Activated CD4-positive, CD25-positive, alpha-beta regulatory T cell treated with anti-CD3 and anti-CD28 coated beads, Interleukin-2, amount 50 U/mL, for 24 hours (primary cell): Measurements from ENCODE around the gene DUOXA2.
"Not testable (repeated sequence)": the region's sequence is repeated elsewhere in the genome, so short reads cannot be mapped to it uniquely, and the experiment has no call there.

Source experiments
- ATAC-seq, 2 donors: fragments of 150-1000 bp; cut with Tn5 transposase; one replicate each; pipeline ENCODE4 v1.10.0; 2021; ENCODE audit warnings: mild to moderate bottlenecking in 1 of 2, moderate library complexity in 1 of 2

DUOXA2 gene

DNA sequence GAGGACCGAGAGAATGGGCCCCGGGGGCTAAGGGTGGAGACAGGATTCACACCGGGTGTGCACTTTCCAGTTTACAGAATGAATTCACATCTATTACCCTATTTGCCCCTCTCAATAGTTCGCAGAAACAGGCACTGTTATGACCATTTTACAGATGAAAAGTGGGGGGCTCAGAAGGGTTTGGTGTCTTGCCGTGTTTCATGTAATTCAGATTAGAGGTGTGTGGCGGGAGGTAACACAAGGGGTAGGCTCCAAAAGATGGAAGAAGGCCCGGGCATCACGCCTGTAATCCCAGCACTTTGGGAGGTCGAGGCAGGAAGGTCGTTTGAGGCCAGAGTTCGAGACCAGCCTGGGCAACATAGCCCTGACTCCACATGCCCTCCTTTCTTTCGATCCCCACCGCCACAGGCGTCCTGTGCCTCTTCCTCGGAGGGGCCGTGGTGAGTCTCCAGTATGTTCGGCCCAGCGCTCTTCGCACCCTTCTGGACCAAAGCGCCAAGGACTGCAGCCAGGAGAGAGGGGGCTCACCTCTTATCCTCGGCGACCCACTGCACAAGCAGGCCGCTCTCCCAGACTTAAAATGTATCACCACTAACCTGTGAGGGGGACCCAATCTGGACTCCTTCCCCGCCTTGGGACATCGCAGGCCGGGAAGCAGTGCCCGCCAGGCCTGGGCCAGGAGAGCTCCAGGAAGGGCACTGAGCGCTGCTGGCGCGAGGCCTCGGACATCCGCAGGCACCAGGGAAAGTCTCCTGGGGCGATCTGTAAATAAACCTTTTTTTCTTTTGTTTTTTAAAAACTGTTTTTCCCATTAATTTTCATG, 3.4 kb downstream of the DUOXA2 start:
- peak in 1 of 2 donors; percentile 4 for ATAC-seq

DNA sequence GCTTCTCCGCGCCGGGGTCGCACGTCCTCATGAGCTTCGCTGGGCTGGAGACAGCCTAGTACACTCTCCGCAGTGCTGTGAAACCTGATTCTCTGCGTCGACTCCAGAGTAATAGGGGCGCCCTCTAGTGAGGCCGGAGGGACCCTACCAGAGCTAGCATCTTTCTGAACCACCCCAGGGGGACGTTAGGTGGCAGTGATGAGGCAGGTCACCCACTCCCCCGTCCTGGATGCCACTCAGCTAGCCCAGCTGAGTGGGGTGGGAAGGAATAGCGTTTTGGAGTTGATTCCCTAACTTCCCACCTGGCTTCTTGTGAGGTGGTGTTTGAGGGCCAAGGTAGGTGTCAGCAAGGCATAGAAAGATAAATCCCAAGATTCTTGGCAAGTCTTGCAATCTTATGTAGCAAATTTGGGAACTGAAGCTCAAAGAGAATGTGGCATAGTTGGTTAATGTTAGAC, 4.0 kb downstream of the DUOXA2 start:
- peak; percentile 97 to 98 for ATAC-seq

DNA sequence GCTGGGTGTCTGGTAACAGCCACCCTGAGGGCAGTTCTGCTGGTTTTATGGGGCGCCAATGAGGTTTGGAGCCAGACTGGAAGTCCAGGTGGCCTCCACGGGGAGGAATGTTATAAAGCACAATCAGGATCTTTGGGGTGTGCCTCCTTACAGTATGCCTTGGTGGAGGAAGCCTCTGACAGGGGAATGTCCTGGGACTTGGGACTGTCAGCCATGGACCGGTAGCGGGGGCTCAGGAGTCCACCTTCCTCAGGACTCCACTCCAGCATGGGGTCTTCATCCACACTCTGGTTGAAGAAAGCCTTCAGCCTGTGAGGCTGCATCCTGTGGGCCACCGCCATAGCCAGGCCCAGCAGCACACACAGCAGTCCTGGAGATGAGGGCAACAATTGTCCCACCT, 4.9 kb downstream of the DUOXA2 start:
- no peak for ATAC-seq

DNA sequence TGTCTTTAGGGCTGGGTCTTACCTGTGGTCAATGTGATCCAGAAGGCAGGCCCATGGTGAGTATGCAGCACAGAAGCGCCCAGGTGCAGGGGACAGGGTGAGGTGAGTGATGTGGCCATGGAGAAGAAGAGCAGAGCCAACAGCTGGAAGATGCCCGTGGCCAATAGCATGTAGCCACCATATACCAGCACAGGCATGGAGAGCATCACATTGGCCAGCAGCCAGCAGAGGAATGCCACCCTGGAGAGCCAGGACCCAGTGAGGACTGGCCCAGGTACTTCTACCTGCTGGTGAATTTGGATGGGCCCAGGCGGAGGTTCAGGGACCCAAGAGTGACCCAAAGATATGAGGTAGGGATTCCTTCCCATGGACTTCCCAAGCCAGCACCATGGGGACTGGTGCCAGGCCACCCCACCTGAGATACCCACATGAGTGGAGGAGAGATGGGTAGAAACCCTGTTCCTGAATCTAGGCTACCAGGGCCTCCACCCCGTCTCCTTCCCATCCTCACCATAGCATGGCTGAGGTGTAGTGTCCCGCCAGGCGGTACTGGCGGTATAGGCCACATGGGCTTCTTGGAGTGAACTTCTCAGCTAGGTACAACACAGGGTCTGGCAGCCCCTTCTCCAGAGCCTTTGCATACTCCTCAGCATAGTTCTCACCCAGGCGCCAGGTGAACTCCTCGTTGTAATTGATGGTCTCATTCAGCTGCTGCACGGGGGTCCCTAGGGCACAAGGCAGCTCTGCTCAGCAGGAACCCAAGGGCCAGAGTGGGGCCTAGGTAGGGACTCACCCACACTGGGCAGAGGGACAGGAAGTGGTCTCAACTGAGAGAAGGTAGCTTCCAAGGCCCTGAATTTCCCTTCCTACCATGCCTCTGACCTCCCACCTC, 6.2 kb downstream of the DUOXA2 start:
- no peak for ATAC-seq

DNA sequence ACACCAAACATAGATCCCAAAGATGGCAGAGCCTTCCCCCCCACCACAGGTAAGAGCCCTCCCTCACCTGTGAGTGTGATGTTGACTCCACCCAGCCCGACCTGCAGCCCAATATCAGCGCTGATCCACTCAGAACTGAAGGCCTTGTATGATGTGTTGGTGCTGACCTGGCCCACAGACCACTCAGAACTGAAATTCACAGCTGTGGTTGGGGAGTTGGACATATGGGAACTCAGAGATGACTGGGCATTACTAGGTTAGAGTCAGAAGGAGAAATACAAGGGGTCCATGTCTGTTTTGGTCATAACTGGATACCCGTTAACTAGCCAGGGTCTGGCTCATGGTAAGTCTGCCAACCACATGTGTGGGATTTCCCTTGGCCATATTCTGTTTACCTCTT, 6.9 kb downstream of the DUOXA2 start:
- no peak for ATAC-seq

DNA sequence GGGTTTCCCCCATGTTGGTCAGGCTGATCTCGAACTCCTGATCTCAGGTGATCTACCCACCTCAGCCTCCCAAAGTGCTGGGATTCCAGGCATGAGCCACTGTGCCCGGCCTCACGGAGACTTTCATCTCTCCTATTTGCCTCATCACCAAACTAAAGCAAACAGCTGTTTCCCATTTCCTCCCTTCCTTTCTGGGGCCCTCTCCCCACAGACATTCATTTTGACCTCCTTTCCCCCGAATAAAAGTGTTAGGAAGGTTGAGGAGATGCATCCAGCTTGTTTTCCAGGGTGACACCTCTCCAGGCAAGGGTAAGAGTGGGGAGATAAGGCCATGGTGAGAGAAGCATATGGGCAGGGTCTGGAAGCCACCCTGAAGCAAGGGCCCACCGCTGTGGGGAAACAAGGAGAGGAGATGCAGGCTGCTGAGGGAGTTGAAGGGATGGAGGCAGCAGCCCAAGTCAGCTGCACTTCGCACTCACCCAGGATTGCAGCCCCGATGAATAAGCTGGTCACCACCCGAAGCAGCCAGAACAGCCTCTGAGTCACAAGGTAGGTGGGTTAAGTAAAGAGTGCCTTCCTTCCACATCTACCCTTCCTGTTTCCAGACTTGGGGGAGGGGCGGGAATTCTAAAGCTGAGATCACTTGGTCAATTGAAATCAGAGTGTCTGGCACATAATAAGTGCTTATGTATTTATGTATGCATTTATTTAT, 7.7 kb downstream of the DUOXA2 start:
- ATAC-seq: no peak

DNA sequence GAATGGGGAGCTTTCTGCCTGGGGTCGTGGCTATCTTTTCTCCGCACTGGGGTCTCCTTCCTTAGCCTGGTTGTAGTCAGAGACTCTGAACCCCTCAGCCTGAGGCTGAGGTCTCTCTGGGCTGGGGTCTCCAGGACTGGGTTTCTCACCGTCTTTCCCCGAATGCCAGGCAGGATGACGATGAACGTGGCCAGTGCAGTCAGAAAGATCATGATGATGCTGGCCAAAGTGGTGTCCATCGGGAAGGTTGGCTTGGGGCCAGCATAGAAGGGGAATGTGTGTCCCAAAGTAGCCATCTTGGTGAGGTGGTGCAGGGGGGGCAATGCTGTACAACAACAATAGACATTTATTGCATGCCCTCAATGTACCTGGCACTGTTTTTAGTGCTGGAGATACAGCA, 8.6 kb downstream of the DUOXA2 start:
- no peak for ATAC-seq

DNA sequence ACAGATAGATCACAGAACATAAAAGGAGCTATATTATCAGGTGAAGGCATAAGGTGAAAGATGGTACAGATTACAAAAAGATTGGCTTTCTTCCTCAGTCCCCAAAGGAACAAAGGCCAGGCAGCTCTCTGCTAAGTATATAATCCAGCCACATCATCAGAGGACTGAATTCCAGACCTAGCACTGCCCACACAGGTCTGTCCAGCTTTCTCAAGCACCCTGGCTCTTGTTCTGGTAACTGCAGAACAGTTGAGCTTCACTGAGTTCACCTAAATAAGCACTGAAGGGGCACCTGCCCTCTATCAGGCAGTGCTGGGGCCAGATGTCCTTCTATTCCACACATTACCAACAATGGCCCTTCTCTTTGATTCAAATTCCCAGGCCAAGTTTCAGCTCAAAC, 9.3 kb downstream of the DUOXA2 start:
- ATAC-seq: no peak

DNA sequence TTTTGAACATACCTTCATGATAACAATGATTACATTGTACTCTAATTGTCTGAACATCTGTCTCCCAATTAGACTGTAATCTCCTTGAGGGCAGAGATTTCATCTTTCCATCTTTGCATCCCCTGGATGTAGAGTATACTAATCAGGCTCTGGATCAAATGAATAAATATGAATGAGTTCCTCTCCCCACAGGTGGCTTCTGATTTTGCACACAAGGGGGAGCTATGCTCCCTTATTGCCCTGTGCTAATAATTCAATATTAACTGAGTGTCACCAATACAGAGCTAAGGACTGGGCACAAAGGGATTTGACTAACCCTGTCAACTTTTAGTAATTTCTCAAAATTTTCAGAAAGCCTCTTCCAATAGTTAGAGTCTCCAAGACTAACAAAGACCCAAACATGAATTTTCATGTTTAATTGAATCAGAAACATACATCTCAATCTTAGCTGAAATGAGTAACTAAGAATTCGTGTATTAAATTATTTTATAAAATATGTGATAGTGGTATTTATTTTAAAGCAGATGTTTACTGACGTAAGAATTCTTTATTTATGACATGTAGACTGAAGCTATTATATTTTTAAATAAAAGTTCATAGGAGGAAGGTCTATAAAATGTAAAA, 12.5 kb downstream of the DUOXA2 start:
- peak; percentile 55 to 65 for ATAC-seq

DNA sequence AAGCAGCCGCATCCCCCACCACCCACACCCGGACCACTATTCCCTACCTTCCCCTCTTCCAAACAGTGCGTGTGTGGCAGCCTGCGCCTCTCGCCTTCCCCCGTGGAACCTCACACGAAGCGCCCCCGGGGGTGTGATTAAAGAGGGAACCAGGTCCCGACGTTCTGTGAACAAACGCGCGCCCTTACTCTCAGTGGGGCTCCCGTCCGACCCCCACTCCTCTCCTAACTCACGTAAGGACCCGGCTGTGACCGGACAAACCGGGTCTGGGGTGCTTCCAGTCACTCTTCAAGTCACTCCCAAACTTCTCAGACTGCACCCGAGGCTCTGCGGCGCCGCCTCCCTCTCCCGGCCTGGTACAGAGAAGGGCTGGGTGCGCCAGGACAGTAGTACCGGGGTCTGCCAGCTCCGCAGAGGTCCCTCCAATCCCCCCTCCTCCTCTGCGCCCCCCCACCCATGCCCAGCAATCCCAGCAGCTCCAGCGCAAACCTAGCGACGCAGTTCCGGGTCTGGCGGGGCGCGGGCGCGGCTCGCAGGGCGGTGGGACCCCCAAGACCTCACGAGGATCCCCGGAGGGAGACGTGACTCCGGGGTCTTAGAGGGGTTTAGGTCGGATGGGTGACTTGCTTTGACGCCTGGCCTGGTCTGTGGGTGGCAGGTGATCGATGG, 15.0 kb downstream of the DUOXA2 start:
- no peak for ATAC-seq

DNA sequence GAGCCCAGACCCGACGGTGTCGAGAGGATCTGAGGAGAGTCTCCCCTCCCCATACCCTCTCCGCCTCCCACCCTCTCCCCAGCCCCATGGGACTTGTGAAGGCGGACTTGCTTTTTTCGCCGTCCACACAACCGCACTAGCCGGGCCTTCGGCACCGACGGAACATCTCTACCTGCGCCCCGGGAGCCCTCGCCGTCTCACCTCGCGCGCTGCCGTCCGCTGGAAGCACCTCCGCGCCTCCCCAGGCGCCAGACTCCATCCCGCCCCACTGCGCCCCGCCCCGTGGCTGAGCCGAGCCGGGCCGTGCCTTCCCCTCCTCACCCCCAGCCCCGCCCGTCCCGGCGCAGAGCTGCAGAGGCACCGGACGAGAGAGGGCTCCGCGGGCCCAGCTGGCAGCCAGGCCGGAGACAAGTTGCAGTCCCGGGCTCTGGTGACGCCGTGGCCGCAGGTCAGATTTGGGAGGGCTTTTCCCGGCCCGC, 15.6 kb downstream of the DUOXA2 start, which contains the start of the genes DUOX1 and DUOXA1:
TSS of gene DUOX1 (plus strand) at position 344 of the 479 bp plus-strand sequence. CDS start 1,973 bp downstream, outside the sequence.
TSS of gene DUOXA1 (minus strand) at position 229 of the 479 bp plus-strand sequence. CDS start 6,865 bp downstream, outside the sequence.
- ATAC-seq: peak; percentile 36 to 57

DNA sequence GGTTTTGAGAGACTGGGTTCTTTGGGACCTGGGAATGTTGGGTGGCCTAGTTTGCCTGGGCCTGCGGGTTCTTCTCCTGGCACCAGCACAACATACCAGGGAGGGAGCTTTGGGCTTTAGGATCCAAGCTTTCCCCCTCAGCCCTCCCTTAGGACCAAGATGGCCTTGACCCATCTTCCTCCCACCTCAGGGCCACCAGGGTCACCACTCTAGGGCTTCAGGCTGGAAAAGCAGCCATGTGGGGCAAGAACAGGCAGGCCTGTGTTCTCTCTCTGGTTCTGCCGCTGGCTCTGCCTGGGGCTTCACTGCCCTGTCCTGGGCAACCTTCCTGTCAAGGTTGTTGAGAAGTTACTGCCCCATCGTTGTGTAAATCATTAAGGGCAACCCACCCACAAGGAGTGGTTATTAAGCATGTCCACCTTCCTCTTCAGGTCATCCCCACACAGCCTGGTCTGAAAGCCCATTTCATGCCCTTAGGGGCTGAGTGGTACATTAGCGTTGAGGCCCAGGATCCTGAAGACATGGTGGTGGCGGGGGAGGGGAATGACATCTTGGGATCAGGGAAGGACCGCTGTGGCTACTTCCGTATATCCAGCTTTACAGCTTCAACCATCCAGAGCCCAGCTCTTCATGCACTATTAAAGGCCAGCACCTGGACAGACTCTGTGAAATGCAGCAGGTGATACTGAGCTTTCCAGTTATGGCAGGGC, 16.3 kb downstream of the DUOXA2 start:
- no peak for ATAC-seq

DNA sequence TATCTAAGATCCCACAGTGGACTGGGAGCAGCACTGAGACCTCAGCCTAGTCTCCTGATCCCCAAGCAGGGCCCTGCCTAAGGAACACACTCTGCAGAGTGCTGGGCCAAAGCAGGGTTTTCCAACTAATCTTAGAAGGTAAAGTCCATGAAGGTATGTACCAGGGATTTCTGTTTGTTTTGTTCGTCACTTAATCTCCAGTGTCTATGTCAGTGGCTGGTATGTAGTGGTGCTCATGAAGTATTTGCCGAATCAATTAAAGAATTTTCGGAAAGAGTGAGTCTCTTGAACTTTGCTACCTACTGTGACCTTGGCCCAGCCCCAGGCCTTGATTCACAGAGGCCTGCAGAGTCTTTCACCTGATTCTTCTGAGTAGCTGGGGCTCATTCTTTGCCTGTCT, 17.4 kb downstream of the DUOXA2 start:
- ATAC-seq: no peak

DNA sequence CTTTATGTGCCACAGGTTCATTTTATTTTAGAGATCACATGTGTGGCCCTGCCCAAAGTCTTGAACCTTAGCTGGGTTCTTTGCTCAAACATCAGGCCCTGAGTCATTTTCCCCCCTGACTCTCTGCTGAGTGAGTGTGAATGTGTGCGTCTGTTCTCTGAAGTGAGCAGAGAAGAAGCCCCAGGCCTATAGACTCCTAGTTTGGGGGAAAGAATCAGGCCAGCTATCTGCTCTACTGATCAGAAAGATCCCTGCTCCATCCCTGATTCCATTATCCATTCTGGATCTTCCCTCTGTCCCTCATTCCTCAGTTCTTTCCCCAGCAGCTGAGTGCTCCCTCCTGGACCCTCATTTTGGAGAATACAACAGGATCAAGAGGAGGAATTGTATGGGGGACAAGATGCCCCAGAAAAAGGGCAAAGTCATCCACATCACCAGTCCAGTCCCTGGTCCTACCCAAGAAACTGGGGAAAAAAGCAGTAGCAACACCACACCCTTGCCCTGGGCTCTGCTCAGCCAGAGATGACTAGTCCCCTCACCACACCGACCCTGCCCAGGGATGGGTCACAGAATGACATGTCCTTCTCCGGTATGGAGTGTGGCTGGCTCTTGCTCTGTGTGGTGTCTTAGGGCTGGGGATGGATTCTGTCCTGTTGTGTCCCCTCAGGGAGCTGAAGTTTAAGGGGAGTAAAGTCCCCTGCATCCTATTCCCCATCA, 18.9 kb downstream of the DUOXA2 start:
- no peak for ATAC-seq

DNA sequence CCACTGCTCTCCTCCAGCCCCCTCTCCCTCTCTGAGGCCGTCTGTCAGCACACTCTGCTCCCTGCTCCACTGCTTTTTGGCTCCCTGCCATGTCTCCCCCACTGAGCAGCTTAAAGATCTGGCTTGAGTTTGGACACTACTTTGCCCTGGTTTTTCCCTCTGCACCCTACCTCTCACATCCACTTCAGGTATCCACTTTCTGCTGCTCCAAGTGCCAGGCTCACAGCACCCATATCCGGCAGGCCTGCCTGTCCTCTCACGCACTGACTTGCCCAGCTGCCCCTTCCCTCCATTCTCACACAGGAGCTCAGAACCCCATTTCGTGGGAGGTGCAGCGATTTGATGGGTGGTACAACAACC, 19.4 kb downstream of the DUOXA2 start:
- ATAC-seq: no peak

DNA sequence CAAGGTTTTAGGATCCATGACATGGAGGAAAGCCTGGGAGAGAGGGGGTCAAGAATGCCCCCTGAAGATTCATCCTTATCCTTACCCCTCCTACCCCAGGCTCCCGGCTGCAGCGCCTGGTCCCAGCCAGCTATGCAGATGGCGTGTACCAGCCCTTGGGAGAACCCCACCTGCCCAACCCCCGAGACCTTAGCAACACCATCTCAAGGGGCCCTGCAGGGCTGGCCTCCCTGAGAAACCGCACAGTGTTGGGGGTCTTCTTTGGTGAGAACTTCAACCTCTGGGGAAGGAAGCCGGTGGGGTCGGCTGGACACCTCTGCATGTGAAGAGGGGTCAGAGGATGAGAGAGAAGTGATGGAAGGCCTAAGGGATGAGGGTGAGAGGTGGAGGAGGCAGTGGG, 19.9 kb downstream of the DUOXA2 start:
- ATAC-seq: no peak

DNA sequence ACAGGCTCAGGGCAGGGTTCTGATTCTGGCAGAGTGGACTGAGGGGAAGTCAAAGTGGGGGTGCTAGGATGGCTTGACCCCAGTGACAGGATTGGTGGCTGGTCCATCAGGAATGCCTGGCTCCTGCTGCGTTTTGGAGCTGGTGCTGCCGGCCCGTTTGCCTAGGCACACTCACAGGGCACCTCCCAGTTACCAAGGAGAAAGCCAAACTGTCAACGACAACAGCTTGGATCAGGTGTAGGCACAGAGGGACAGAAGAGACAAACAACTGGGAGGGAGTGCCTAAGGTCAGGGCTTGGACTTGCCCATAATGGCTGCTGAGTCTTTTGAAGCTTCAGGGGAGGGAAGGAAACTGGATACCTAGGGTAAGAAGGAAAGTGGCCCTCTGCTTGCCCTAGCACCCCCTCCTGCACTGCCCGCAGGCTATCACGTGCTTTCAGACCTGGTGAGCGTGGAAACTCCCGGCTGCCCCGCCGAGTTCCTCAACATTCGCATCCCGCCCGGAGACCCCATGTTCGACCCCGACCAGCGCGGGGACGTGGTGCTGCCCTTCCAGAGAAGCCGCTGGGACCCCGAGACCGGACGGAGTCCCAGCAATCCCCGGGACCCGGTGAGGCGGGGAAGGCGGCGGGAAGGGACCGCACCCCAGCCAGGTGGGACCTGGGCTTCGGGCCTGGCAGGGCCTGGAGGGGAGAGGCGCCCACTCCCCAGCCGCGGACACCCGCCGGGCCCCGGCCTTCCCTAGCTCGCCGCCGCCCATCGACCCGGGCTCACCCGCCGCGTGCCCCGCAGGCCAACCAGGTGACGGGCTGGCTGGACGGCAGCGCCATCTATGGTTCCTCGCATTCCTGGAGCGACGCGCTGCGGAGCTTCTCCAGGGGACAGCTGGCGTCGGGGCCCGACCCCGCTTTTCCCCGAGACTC, 20.8 kb downstream of the DUOXA2 start:
- ATAC-seq: peak; percentile 31 to 38

DNA sequence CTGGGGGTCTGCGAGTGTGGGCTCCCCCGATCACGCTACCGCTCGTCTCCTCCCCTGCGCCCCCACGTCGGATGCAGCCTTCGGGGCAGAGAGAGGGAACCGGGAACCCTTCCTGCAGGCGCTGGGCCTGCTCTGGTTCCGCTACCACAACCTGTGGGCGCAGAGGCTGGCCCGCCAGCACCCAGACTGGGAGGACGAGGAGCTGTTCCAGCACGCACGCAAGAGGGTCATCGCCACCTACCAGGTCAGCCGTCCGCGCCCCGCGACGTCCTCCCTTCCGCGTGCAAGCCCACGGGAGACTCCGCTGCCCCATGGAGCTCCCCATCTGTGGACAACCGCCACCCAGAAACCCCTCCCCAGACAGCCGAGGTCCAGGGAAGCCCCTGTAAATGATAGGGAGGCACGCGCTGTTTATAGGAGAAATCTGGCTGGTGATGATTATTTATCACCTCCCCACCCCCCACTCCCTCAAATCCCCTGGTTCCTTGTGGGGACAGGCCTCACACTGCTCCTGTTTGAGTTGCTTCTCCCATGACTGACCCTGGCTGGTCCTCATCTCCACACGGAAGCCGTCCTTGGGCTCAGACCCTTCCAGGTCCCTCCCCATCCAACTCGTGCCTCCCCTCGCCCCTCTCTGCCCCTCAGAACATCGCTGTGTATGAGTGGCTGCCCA, 21.7 kb downstream of the DUOXA2 start:
- ATAC-seq: not testable (repeated sequence)

DNA sequence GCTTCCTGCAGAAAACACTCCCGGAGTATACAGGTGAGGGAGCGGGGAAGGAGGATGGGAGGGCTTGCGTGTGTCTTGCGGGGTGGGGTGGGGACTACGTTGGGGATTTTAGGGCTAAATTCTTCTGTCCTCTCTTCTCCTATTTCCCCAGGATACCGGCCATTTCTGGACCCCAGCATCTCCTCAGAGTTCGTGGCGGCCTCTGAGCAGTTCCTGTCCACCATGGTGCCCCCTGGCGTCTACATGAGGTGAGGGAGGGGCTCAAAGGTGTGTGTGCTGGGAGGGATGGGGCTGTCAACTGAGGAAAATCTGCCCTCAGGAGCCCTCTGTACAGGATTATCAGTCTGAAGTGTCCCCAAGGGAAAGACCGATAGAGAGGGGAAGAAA, 22.2 kb downstream of the DUOXA2 start:
- no peak for ATAC-seq
